ENCODE results near the gene ATXN1.

DNA sequence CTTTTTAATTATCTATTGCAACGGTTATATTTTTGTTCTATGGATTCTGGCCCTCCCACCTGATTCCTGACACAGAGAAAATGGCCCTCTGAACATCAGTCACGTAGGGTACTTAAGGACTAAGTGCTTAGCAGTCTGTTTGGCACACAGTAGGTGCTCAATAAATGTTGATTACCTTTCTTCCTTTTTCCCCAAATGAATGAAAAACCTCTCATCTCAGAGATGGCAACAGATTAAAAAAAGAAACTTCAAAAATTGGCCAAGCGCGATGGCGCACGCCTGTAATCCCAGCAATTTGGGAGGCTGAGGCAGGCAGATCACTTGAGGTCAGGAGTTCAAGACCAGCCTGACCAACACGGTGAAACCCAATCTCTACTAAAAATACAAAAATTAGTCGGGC, 31.5 kb downstream of the ATXN1 start:
- no peak for TF ChIP-seq CTCF (IDR thresholded peaks at IDR 0.05; ENCODE audit: low read depth, low read length)
- TF ChIP-seq EZH2phosphoT487 (IDR thresholded peaks at IDR 0.05; ENCODE audit: low read depth) = no peak
